ENCODE results near the gene AFAP1L1.

Gene AFAP1L1

GRCh38 chr5:149288436-149288835, 16.8 kb downstream of the AFAP1L1 start:
- DNase-seq, result no peak

GRCh38 chr5:149289301-149289700, 17.6 kb downstream of the AFAP1L1 start:
- DNase-seq, result no peak

DNA sequence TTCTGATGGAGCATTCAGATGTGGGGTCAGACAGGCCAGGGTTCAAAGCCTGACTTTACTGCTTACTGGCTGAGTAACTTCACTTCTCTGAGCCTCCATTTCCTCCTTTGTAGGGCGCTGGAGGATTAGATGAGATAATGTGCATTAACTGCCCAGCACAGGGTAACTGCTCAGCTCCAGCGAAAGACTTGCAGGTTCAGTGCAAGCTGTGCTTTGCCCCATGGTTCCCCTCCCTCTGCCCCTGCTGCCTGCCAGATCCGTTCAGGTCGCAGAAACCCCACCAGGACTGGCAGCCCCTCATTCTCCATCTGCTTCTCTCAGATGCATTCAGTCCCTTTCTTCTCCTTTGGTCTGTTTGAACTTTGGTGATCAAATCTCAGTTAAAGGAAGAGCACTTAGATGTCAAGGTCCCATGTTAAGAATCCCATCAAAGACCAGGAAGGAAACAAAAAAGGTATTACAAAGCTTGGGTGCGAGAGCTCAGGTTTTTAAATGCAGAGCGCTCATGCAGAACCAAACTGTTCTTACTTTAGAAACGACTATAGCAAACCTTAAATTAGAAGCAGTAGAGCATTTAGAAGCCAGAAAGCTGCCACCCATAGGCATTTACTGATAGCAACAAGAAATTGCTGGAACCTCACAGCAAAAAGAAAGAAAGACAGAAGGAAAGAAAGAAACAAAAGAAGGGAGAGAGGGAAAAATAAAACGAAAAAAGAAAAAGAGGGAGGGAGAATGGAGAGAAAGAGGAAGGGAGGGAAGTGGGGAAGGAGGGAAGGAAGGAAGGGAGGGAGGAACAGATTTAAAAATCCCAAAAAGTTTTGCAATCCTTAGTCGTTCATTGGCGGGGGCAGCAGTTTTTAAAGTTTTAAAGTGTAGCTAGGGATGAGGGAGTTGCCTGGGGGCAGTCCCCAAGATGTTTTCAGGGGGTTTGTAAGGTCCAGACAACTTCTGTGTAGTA, 23.5 kb downstream of the AFAP1L1 start:
- no peak for DNase-seq

GRCh38 chr5:149297340-149298025, 25.8 kb downstream of the AFAP1L1 start:
- no peak for DNase-seq

GRCh38 chr5:149298163-149298562, 26.5 kb downstream of the AFAP1L1 start:
- no peak for DNase-seq

DNA sequence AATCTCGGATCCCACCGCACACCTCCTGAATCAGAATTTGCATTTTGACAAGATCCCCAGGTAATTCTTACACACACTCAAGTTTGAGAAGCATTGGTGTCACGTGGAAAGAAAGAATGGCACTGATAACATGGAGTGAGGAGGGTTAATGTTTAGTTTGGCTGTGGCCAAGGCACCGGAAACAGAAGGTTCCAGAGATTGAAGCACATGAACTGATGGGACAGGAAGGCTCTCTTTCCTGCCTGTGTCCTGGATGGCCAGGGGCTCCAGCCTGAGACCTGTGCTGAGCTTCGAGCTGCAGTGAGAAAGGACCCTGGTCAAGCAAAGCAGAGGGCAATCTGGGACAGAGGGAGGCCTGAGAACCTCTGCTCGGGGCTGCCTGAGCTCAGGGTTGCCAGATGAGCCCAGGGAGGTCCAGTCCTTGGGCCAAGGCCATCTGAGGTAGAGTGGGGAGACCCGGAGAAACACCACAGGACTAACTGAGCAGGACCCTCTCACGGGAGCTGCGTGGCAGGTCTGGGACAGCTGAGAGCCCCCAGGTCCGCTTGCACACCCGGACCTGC, 27.3 kb downstream of the AFAP1L1 start:
- no peak for DNase-seq

GRCh38 chr5:149299451-149300054, 27.9 kb downstream of the AFAP1L1 start:
- no peak for DNase-seq

- no peak for DNase-seq
Measured at GRCh38 chr5:149300441-149300840, 28.8 kb downstream of the AFAP1L1 start.

GRCh38 chr5:149301049-149301743, 29.5 kb downstream of the AFAP1L1 start:
- no peak for DNase-seq

DNA sequence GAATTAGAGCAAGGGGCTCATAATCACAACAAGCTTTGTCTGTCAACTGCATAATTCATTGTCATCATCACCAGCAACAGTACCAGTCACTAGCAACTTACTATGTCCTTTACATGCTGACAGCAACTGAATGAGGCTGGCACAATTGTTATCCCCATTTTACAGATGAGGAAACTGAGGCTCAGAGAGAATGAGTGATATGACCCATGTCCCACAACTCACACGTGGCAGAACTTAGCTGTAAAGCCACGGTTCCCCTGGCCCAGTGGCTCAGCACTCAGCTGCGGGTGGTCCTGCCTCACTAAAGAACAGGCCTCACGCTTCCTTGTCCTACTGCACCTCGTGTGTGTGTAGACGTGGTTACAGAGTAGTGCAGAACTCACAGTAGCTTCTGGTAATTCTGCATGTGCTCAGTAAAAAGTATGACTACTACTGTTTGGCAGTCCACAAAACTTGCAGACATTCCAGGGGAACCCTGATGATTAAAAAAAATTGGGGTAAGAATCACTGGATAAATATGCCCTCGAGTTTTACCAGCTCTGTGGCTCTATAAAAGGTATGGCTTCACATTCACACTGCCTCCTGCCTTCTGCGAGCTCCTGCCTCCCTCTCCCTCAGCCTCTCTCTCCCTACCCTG, 30.2 kb downstream of the AFAP1L1 start:
- DNase-seq, result no peak

GRCh38 chr5:149302641-149303040, 31.0 kb downstream of the AFAP1L1 start:
- no peak for DNase-seq

- no peak for DNase-seq
Measured at GRCh38 chr5:149303210-149303609, 31.6 kb downstream of the AFAP1L1 start.

DNA sequence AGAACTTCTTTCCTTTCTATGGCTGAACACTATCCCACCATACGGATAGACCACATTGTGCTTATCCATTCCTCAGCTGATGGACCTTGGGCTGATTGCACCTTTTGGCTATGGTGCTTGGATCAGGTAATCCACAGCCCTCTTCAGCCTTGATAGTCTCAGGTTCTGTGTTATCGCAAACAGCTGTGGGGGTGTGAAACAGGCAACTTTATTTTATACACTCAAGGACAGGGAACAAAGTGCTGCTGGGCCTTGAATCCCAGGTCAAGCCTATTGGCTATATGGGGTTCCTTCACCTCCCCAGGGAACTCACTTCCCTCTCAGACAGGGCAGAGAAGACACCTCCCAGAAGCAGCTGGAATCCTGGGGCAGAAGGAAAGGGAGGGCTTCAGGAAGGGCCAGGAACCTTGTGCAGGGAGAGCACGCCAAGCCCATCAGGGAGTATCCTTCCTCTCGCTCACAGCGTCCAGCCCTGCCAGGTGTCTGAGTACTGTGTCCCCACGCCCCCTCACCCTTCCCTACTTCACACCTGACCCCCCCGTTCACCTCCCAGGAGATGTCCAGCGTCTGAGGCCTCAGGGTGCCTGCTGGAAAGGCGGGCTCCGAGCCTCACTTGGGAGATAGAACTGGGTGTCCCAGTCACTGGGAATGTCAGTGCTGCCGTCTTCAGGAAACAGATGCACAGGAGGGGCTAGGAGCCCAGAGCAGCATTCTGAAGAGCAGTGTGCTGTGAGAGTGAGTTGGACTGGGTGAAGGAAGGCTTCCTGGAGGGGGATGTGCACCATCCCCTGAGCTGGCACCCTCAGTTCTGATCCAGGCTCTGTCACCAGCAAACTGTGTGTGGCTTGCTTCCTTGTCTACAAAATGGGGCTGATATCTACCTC, 32.8 kb downstream of the AFAP1L1 start:
- DNase-seq, result no peak

DNA sequence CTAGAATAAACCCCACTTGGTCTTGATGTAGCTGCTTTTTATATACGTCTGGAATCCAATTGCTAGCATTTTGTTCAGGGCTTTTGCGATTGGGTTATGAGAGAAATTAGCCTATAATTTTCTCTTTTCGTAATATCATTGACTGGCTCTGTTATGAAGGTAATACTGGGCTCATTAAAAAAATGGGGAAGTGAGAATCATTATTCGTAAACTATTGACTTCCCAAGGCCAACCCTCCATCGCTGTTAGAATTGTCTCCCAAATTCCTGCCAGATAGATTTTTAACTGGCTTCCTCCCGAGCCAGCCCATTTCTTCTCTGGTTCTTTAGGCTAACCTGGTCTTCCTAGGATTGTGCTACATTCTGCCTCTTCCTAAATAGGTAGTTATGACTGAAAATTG, 37.7 kb downstream of the AFAP1L1 start:
- no peak for DNase-seq

DNA sequence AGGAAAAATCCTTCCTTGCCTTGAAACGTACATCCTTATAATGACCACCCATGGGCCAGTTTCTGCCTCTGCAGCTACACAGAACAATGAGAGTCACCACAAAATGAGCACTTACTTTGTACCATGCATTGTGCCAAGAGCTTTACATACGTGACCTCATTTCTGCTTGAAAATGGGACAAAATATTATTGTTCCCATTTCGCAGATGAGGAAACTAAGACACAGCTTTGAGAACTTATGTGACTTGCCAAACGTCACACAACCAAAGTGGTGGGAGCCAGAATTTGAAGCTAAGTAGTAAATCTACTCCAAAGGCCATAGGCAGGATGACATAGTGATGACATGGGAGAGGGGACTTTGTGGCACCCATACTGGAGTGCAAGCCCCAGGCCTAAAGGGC, 38.8 kb downstream of the AFAP1L1 start:
- DNase-seq, result no peak

DNA sequence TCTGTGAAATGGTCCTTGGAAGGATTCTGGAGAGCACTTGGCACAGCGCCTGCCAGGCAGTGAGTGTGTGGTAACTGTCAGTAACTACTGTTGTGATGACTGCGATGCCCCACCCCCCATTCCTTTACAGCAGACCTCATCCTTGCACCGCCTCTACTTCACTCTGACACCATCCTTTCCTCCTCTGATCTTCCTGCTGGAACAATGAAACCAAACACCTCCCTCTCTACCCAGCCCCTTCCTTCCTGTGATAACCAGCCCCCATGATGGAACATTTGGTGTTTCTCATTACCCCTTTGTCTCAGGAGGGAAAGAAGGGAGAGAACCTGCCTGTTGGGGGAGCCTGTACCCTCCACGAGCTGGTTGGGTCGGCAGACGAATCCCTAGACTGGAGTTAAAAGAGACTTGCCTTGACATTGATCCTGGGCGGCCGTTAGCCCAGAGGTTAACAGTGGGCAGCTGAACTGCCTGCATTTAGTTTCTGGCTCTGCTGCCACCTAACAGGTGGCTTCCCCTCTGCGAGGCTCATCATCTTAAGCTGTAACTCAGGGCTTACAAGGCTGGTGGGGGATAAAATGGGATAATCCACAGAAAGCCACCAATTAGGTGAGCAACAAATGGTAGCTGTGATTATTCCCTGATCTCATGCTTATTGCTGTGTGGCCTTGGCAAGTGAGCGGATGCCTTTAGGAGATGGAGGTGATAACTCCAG, 39.4 kb downstream of the AFAP1L1 start:
- no peak for DNase-seq

DNA sequence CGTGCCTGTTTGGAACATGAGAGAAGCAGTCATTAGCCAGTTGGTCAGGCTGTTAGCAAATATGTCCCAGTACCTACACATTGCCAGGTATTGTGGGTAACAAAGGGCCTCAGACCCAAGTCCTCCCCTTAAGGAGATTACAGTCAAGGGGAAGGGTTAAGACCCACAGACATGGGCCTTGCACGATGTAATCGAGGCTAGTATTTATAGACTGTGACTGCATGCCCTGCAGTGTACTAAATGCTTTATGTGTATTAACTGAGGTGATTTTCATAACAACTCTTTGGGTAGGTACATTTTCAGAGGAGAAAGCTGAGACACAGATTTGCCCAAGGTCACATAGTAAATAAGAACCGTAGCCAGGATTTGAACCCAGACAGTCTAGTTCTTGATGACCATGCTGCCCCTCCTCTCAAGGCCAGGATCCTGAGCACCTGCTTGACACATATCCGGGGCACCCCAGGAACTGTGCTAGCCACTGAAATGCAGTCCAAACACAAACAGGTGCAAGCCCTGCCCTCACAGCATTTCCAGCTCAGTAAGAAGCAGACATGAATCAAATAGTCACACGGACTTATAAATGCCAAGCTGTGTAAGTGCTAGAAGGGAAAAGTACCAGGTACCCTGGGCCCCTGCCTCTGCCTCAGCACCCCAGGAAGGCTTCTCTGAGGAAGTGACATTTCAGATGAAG, 41.6 kb downstream of the AFAP1L1 start:
- DNase-seq, result no peak

DNA sequence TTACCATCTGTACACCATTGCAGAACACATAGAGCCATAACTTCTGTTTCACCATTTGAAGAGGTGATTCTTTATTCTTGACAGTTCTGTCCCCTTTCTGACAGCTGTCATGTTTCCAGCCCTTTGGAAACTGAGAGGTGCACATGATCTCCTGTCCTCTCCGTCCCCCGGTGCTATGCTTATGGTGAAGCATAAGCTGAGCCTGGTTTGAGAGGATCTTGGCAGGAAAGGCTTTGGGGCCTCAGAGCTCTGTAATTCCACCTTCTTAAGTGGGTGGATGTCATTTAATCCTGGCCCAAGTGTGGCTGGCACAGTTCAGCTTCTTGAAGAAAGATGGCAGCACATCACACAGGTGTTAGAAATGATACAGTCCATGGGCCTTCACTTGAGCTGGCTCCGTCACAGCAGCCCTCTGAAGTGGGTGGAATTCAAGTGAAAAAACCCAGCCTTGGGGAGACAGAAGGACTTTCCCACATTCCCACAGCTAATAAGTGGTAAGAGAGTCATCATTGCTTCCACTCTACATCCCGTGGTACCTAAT, 43.0 kb downstream of the AFAP1L1 start:
- DNase-seq, result no peak

DNA sequence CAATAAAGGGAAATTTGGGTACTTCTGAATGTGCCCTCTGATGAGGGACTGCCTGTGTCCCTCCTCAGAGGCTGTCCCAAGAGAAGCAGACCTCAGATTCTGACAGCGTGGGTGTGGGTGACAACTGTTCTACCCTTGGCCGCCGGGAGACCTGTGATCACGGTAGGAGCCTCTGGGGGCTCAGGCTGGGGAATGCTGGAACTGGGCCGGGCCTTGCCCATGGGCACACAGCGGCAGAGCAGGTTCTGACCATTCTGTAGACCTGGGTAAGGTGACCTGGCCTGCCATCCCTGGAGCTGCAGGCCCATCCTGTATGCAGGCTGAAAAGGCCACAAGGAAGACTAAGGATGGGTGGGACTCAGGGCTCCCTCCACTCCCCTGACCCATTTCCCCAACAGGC, 44.1 kb downstream of the AFAP1L1 start:
- DNase-seq, result no peak

Data from T-helper 9 cell (primary cell).